Measurements from ENCODE around the gene DNAJC6. TPM values are rescaled to one million over a fixed set of nuclear protein-coding genes. Genes with fewer than 3 reads are reported as not detected.

The DNAJC6 gene
- total and polyA plus RNA-seq, 2 of the 13 experiments (the other 11 are each of a cell fraction or from before 2014, with no cell fraction given) = 1.0 to 1.6 TPM

- TF ChIP-seq SKIL (CRISPR knock-in tag; IDR thresholded peaks at IDR 0.05; ENCODE audit: borderline replicate concordance) (no peak), ZNF205 (CRISPR knock-in tag; IDR thresholded peaks at IDR 0.05) (no peak), HES4 (CRISPR knock-in tag; IDR thresholded peaks at IDR 0.05; ENCODE audit: borderline replicate concordance) (0 out of 2 replicates have a peak, but pooled peaks have one; percentile 47), PRDM4 (CRISPR knock-in tag; IDR thresholded peaks at IDR 0.05; ENCODE audit: borderline replicate concordance) (no peak), HNRNPL (IDR thresholded peaks at IDR 0.05; ENCODE audit: low read depth, low read length) (peak; percentile 73), TARDBP (CRISPR knock-in tag; IDR thresholded peaks at IDR 0.05) (no peak; the same call in 1 of the 2 replicates), TCF7 (IDR thresholded peaks at IDR 0.05; ENCODE audit: low read depth) (no peak), ZNF777 (CRISPR knock-in tag; IDR thresholded peaks at IDR 0.05) (no peak; the same call in 1 of the 2 replicates), ZNF350 (CRISPR knock-in tag; IDR thresholded peaks at IDR 0.05; ENCODE audit: borderline replicate concordance, low read depth) (no peak; the same call in 1 of the 2 replicates), MIER3 (CRISPR knock-in tag; IDR thresholded peaks at IDR 0.05; ENCODE audit: borderline replicate concordance) (no peak), ZNF878 (CRISPR knock-in tag; IDR thresholded peaks at IDR 0.05) (0 out of 2 replicates have a peak, but pooled peaks have one; percentile 54)
- TF ChIP-seq, protein P1, sequence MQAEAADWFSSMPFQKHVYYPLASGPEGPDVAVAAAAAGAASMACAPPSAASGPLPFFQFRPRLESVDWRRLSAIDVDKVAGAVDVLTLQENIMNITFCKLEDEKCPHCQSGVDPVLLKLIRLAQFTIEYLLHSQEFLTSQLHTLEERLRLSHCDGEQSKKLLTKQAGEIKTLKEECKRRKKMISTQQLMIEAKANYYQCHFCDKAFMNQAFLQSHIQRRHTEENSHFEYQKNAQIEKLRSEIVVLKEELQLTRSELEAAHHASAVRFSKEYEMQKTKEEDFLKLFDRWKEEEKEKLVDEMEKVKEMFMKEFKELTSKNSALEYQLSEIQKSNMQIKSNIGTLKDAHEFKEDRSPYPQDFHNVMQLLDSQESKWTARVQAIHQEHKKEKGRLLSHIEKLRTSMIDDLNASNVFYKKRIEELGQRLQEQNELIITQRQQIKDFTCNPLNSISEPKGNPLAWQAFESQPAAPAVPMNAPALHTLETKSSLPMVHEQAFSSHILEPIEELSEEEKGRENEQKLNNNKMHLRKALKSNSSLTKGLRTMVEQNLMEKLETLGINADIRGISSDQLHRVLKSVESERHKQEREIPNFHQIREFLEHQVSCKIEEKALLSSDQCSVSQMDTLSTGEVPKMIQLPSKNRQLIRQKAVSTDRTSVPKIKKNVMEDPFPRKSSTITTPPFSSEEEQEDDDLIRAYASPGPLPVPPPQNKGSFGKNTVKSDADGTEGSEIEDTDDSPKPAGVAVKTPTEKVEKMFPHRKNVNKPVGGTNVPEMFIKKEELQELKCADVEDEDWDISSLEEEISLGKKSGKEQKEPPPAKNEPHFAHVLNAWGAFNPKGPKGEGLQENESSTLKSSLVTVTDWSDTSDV (CRISPR knock-in tag; IDR thresholded peaks at IDR 0.05) = no peak
- TF ChIP-seq, protein P2, sequence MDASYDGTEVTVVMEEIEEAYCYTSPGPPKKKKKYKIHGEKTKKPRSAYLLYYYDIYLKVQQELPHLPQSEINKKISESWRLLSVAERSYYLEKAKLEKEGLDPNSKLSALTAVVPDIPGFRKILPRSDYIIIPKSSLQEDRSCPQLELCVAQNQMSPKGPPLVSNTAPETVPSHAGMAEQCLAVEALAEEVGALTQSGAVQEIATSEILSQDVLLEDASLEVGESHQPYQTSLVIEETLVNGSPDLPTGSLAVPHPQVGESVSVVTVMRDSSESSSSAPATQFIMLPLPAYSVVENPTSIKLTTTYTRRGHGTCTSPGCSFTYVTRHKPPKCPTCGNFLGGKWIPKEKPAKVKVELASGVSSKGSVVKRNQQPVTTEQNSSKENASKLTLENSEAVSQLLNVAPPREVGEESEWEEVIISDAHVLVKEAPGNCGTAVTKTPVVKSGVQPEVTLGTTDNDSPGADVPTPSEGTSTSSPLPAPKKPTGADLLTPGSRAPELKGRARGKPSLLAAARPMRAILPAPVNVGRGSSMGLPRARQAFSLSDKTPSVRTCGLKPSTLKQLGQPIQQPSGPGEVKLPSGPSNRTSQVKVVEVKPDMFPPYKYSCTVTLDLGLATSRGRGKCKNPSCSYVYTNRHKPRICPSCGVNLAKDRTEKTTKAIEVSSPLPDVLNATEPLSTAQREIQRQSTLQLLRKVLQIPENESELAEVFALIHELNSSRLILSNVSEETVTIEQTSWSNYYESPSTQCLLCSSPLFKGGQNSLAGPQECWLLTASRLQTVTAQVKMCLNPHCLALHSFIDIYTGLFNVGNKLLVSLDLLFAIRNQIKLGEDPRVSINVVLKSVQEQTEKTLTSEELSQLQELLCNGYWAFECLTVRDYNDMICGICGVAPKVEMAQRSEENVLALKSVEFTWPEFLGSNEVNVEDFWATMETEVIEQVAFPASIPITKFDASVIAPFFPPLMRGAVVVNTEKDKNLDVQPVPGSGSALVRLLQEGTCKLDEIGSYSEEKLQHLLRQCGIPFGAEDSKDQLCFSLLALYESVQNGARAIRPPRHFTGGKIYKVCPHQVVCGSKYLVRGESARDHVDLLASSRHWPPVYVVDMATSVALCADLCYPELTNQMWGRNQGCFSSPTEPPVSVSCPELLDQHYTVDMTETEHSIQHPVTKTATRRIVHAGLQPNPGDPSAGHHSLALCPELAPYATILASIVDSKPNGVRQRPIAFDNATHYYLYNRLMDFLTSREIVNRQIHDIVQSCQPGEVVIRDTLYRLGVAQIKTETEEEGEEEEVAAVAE (CRISPR knock-in tag; IDR thresholded peaks at IDR 0.05; ENCODE audit: borderline replicate concordance) = peak; percentile 41; the same call in 1 of the 2 replicates
- TF ChIP-seq, protein P3, sequence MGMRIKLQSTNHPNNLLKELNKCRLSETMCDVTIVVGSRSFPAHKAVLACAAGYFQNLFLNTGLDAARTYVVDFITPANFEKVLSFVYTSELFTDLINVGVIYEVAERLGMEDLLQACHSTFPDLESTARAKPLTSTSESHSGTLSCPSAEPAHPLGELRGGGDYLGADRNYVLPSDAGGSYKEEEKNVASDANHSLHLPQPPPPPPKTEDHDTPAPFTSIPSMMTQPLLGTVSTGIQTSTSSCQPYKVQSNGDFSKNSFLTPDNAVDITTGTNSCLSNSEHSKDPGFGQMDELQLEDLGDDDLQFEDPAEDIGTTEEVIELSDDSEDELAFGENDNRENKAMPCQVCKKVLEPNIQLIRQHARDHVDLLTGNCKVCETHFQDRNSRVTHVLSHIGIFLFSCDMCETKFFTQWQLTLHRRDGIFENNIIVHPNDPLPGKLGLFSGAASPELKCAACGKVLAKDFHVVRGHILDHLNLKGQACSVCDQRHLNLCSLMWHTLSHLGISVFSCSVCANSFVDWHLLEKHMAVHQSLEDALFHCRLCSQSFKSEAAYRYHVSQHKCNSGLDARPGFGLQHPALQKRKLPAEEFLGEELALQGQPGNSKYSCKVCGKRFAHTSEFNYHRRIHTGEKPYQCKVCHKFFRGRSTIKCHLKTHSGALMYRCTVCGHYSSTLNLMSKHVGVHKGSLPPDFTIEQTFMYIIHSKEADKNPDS (CRISPR knock-in tag; IDR thresholded peaks at IDR 0.05) = no peak
Measured at GRCh38 chr1:65420590-65421350, 111.4 kb downstream of the DNAJC6 start, which contains the start of the genes LEPR and LEPROT (continued).
